ENCODE measurements around the gene ITGBL1. TPM values are rescaled to one million over a fixed set of nuclear protein-coding genes. Genes with fewer than 3 reads are reported as not detected.

ITGBL1 gene
- total and polyA plus RNA-seq, 2 of the 8 experiments (the other 6 are each of a cell fraction or from before 2014, with no cell fraction given): not detected

- 90% methylated on average over 2 of the region's 2 CpGs; no CpG with 5 or more reads in 1 of the 2 experiments for WGBS, 2 experiments (ENCODE audit: extremely low coverage in 1 of 2, insufficient coverage in 1 of 2, insufficient read length in 1 of 2, insufficient replicate concordance in 2 of 2, low coverage in 1 of 2, low lambda C conversion rate in 2 of 2, missing lambda C conversion rate in 1 of 2)
- Histone ChIP-seq H3K23ac (ENCODE audit: insufficient read length) (no peak overlapping the region), H3K4me2 (ENCODE audit: insufficient read depth in 1 of 2, low read depth in 2 of 2, low read length in 2 of 2) (no peak overlapping the region), H4K5ac (ENCODE audit: insufficient read length, low read depth, low read length) (no peak overlapping the region), H2AK5ac (ENCODE audit: low read depth, low read length) (no peak overlapping the region), H3K56ac (replicated peaks; ENCODE audit: insufficient read length, low read depth, low read length) (no peak overlapping the region), H3K9ac (replicated peaks in 1 of 4; ENCODE audit: extremely low read depth in 1 of 4, low read depth in 3 of 4, low read length in 3 of 4) (no peak overlapping the region), H3K4ac (replicated peaks; ENCODE audit: insufficient read length, low read depth, low read length) (no peak overlapping the region), H3K9me3 (ENCODE audit: insufficient read depth in 2 of 2, low read depth in 1 of 2, low read length in 1 of 2) (no peaks in the 10 kb centered on the region), H3K14ac (ENCODE audit: insufficient read length) (no peak overlapping the region), H3K23me2 (ENCODE audit: low read depth, low read length) (no peaks in the 10 kb centered on the region), H2BK5ac (ENCODE audit: low read depth, low read length) (no peak overlapping the region), H3K27me3 (replicated peaks in 1 of 4; ENCODE audit: control insufficient read depth in 3 of 4, extremely low read depth in 1 of 4, insufficient read depth in 3 of 4, low read length in 3 of 4) (no peaks in the 10 kb centered on the region), H4K91ac (replicated peaks; ENCODE audit: insufficient read length, low read length) (no peak overlapping the region), H2BK15ac (ENCODE audit: low read length) (no peak overlapping the region), H4K8ac (ENCODE audit: extremely low read depth, insufficient read depth, low read length) (no peak overlapping the region), H3K18ac (ENCODE audit: extremely low read depth, low read length) (no peak overlapping the region), H4K20me1 (replicated peaks in 1 of 2; ENCODE audit: control insufficient read depth in 1 of 2, insufficient read depth in 2 of 2, low read length in 2 of 2) (no peaks in the 10 kb centered on the region), H3K79me1 (ENCODE audit: low read depth, low read length) (no peaks in the 10 kb centered on the region), H3K27ac (ENCODE audit: low read depth, low read length) (no peak overlapping the region), H3K36me3 (ENCODE audit: control insufficient read depth in 2 of 4, insufficient read depth in 4 of 4, low read length in 3 of 4) (no peaks in the 10 kb centered on the region), H2BK20ac (ENCODE audit: low read length) (no peak overlapping the region), H3K79me2 (ENCODE audit: control insufficient read depth in 1 of 2, insufficient read depth in 2 of 2, low read length in 2 of 2) (no peaks in the 10 kb centered on the region), H2BK120ac (replicated peaks; ENCODE audit: low read depth, low read length) (no peak overlapping the region), H2BK12ac (ENCODE audit: low read depth, low read length) (no peak overlapping the region), H2AFZ (ENCODE audit: low read length) (0 out of 2 replicates have a peak overlapping the region, but pooled peaks have one; percentile 31), H3K4me3 (ENCODE audit: extremely low read depth in 1 of 4, insufficient read depth in 2 of 4, low read depth in 3 of 4, low read length in 4 of 4) (no peak overlapping the region), H3K4me1 (replicated peaks in 1 of 4; ENCODE audit: control insufficient read depth in 3 of 4, insufficient read depth in 4 of 4, low read length in 3 of 4) (no peaks in the 10 kb centered on the region)
- TF ChIP-seq NRF1 (IDR thresholded peaks at IDR 0.05; ENCODE audit: low read depth, low read length) (no peak), BCL11A (IDR thresholded peaks at IDR 0.05; ENCODE audit: low read depth in 2 of 2, low read length in 2 of 2) (no peak), KDM5A (IDR thresholded peaks at IDR 0.05; ENCODE audit: low read length) (no peak), SP4 (IDR thresholded peaks at IDR 0.05; ENCODE audit: low read length) (no peak), EZH2 (IDR thresholded peaks at IDR 0.05; ENCODE audit: low read depth, low read length, severe bottlenecking) (no peak), ATF3 (IDR thresholded peaks at IDR 0.05; ENCODE audit: insufficient read depth, low read depth, low read length) (no peak)
- ChIA-PET CTCF (ENCODE audit: partially characterized antibody) (interaction anchor here (1.1 kb wide), 1 partner anchor 10 kb away, joined by 6 read pairs; no protein-coding TSS in a partner anchor), POLR2A (ENCODE audit: partially characterized antibody) (no interaction called here)
- no peak for DNase-seq (ENCODE audit: low read depth in 1 of 2, low spot score in 2 of 2)
- FAIRE-seq: no peak
Measured at GRCh38 chr13:101690871-101691270, 238.4 kb downstream of the ITGBL1 start.
